Loucy (cell line): ENCODE results near the gene MAVS.

Source experiments
- EZH2phosphoT487 ChIP-seq: fragments of 200-600 bp; IDR thresholded peaks from 2 replicates; pipeline ENCODE4 v1.6.1; 2018; ENCODE audit warnings: antibody characterized with exemption, mild to moderate bottlenecking, moderate library complexity, borderline replicate concordance
- TF ChIP-seq, protein P1 (sequence below): fragments of 200-600 bp; sonication (generic); conservative IDR thresholded peaks from 2 replicates; pipeline ENCODE4 v1.5.1; 2014; ENCODE audit warnings: mild to moderate bottlenecking, antibody characterized with exemption, low read length

GRCh38 chr20:3923818-3924217 is 77.2 kb downstream of the MAVS start:
- TF ChIP-seq, protein P1, sequence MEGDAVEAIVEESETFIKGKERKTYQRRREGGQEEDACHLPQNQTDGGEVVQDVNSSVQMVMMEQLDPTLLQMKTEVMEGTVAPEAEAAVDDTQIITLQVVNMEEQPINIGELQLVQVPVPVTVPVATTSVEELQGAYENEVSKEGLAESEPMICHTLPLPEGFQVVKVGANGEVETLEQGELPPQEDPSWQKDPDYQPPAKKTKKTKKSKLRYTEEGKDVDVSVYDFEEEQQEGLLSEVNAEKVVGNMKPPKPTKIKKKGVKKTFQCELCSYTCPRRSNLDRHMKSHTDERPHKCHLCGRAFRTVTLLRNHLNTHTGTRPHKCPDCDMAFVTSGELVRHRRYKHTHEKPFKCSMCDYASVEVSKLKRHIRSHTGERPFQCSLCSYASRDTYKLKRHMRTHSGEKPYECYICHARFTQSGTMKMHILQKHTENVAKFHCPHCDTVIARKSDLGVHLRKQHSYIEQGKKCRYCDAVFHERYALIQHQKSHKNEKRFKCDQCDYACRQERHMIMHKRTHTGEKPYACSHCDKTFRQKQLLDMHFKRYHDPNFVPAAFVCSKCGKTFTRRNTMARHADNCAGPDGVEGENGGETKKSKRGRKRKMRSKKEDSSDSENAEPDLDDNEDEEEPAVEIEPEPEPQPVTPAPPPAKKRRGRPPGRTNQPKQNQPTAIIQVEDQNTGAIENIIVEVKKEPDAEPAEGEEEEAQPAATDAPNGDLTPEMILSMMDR = no peak
- no peak for TF ChIP-seq EZH2phosphoT487
